ENCODE data around the gene PNO1.
"Not testable (repeated sequence)": the region's sequence is repeated elsewhere in the genome, so short reads cannot be mapped to it uniquely, and the experiment has no call there.

Gene PNO1

DNA sequence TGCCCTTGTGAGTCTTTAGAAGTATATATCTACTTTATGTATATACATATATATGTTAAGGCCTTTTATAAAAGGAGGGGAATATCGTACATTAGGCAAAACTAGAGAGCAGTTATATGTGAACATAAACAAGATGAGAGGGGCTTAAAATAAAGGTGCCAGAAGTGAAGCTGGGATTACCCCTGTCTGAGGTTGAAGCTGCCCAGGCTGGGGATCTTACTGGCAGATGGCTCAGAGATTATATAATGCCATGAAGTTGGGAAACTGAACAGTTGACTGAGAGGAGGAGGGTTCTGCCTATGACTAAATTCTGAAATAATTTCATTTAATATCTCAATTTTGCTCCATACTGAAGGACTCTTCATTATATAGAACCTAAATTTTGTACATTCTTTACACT is 6.0 kb downstream of the PNO1 start:
- H3K4me3 ChIP-seq (ENCODE audit: low read length), result no peak overlapping the region
- no peak overlapping the region for H3K9ac ChIP-seq (ENCODE audit: low read depth, low read length)
- no peak overlapping the region for H3K27ac ChIP-seq (ENCODE audit: low read length)
- H3K4me1 ChIP-seq (ENCODE audit: insufficient read depth, low read length), result peaks cover 4% of the 10 kb centered on the region; the same call in 1 of the 2 replicates
- no peaks in the 10 kb centered on the region for H3K27me3 ChIP-seq (ENCODE audit: insufficient read depth, low read length)
- peaks cover 84% of the 10 kb centered on the region for H3K36me3 ChIP-seq (ENCODE audit: insufficient read depth, low read depth, low read length)
- H3K9me3 ChIP-seq (ENCODE audit: insufficient read depth, low read depth, low read length), result no peaks in the 10 kb centered on the region

DNA sequence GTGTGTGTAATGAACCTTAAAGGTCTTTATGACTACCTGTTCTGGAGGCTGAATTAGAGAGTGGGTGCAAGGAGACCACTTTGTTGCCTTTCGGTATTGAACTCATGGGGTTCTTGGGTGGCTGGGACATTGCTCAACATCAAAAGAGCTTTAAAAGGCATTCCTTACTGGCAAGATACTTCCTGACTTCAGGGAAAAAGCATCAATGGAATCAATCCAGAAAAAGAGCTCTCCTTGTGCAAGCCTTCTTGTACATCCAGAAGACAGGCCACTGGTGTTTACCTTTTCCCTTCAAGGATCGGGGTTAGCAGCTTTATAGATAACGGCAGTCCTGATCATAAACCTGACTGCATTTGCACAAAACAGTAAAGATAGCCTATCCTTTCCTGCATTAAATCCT is 9.5 kb downstream of the PNO1 start:
- no peaks in the 10 kb centered on the region for H3K4me1 ChIP-seq (ENCODE audit: insufficient read depth, low read length)
- H3K36me3 ChIP-seq (ENCODE audit: insufficient read depth, low read depth, low read length), result peaks cover 84% of the 10 kb centered on the region
- H3K4me3 ChIP-seq (ENCODE audit: low read length), result no peak overlapping the region
- no peak overlapping the region for H3K9ac ChIP-seq (ENCODE audit: low read depth, low read length)
- no peaks in the 10 kb centered on the region for H3K9me3 ChIP-seq (ENCODE audit: insufficient read depth, low read depth, low read length)
- H3K27me3 ChIP-seq (ENCODE audit: insufficient read depth, low read length), result no peaks in the 10 kb centered on the region
- no peak overlapping the region for H3K27ac ChIP-seq (ENCODE audit: low read length)

GRCh38 chr2:68169308-68169707 is 11.6 kb downstream of the PNO1 start:
- no peak overlapping the region for H3K9ac ChIP-seq (ENCODE audit: low read depth, low read length)
- H3K27ac ChIP-seq (ENCODE audit: low read length), result no peak overlapping the region

DNA sequence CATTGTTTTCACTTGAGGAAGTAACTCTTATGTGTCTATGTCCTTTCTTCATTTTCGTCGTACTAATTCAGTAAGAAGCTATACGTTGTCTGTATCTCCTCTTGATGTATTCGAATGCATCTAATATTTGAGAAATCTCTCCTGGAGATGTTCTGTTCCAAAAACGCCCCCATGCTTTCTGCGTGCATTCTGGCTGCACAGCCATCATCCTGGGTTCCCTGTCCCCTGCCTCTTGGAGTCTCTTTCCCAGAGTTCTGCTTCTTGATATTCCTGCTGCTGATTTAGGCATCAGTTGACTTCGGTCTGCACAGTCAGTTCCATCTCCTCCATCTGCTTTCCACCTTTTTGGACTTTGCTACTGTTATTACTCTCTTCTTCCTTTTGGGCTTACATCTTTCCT is 13.5 kb downstream of the PNO1 start:
- H3K4me3 ChIP-seq (ENCODE audit: low read length), result no peak overlapping the region
- no peak overlapping the region for H3K27ac ChIP-seq (ENCODE audit: low read length)
- no peaks in the 10 kb centered on the region for H3K27me3 ChIP-seq (ENCODE audit: insufficient read depth, low read length)
- H3K9ac ChIP-seq (ENCODE audit: low read depth, low read length), result no peak overlapping the region
- no peaks in the 10 kb centered on the region for H3K4me1 ChIP-seq (ENCODE audit: insufficient read depth, low read length)
- peaks cover 83% of the 10 kb centered on the region for H3K36me3 ChIP-seq (ENCODE audit: insufficient read depth, low read depth, low read length)
- H3K9me3 ChIP-seq (ENCODE audit: insufficient read depth, low read depth, low read length), result no peaks in the 10 kb centered on the region

More at GRCh38 chr2:68169308-68169707, 11.6 kb downstream of the PNO1 start:
- no peak overlapping the region for H3K4me3 ChIP-seq (ENCODE audit: low read length)
- H3K9me3 ChIP-seq (ENCODE audit: insufficient read depth, low read depth, low read length), result no peaks in the 10 kb centered on the region
- H3K4me1 ChIP-seq (ENCODE audit: insufficient read depth, low read length), result no peaks in the 10 kb centered on the region
- H3K36me3 ChIP-seq (ENCODE audit: insufficient read depth, low read depth, low read length), result peaks cover 83% of the 10 kb centered on the region
- H3K27me3 ChIP-seq (ENCODE audit: insufficient read depth, low read length), result no peaks in the 10 kb centered on the region

DNA sequence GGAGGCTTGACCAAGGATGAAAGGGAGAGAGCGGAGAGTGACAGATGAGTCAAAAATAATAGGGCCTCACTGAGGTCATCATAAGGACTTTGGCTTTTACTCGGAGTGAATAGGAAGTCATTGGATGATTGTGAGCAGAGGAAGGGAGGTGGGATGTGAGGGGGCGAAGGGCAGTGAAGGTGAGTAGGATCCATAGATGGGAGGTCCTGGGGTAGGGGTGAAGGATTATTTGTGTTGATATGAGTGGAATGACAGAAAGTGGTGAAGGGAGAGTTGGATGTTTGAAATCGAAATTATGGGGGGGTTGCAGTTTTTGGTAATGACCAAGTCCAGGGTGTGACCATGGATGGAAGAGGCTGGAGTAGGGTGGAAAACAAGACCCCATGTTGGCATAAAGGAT is 14.0 kb downstream of the PNO1 start:
- Histone ChIP-seq H3K36me3 (ENCODE audit: insufficient read depth, low read depth, low read length) (peaks cover 83% of the 10 kb centered on the region), H3K4me1 (ENCODE audit: insufficient read depth, low read length) (no peaks in the 10 kb centered on the region), H3K27ac (ENCODE audit: low read length) (no peak overlapping the region), H3K4me3 (ENCODE audit: low read length) (no peak overlapping the region), H3K9me3 (ENCODE audit: insufficient read depth, low read depth, low read length) (no peaks in the 10 kb centered on the region), H3K9ac (ENCODE audit: low read depth, low read length) (no peak overlapping the region), H3K27me3 (ENCODE audit: insufficient read depth, low read length) (no peaks in the 10 kb centered on the region)

DNA sequence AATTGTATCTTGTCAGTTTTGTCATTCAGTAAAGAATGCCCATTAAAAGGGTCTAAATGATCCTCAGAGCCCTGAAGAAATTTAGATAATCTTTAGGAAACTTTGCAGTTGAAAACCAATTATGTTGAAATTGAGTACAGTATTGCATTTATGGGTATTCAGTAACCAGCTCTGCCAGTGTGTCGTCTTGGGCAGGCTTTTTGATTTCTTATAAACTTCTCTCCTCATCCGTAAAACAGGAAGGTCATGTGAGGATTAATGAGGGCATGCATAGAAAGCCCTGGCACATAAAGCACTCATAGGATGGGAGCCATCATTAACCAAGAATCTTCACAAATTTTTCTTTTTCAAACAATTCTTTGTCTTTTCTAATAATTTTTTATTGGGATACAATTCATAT is 14.8 kb downstream of the PNO1 start:
- Histone ChIP-seq H3K36me3 (ENCODE audit: insufficient read depth, low read depth, low read length) (peaks cover 81% of the 10 kb centered on the region), H3K9me3 (ENCODE audit: insufficient read depth, low read depth, low read length) (no peaks in the 10 kb centered on the region), H3K4me1 (ENCODE audit: insufficient read depth, low read length) (no peaks in the 10 kb centered on the region), H3K4me3 (ENCODE audit: low read length) (no peak overlapping the region), H3K27me3 (ENCODE audit: insufficient read depth, low read length) (no peaks in the 10 kb centered on the region), H3K9ac (ENCODE audit: low read depth, low read length) (no peak overlapping the region), H3K27ac (ENCODE audit: low read length) (no peak overlapping the region)

DNA sequence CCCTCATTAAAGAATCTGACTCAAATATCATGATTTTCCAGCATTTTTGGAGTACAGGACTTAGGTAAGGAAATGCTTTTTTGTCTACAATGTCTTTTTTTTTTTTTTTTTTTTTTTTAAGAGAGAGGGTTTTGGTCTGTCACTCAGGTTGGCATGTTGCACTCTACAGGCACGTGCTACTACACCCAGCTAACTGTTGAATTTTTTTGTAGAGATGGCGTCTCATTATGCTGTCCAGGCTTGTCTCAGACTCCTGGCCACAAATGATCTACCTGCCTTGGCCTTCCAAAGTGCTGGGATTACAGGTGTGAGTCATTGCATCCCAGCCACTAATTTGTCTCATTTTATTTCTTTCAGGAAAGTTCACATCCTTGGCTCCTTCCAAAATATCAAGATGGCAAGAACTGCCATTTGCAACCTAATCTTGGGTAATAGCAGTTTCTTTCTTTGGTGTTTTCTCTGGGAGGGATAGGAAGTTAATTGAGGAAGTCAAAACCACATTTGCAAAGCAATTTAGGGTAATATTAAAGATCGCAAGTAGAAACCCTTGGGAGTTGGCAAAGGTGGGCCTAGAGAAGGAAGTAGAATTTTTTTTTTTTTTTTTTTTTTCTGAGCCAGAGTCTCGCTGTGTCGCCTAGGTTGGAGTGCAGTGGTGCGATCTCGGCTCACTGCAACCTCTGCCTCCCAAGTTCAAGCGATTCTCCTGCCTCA is 15.5 kb downstream of the PNO1 start:
- H3K9me3 ChIP-seq (ENCODE audit: insufficient read depth, low read depth, low read length), result no peaks in the 10 kb centered on the region
- H3K27me3 ChIP-seq (ENCODE audit: insufficient read depth, low read length), result no peaks in the 10 kb centered on the region
- H3K36me3 ChIP-seq (ENCODE audit: insufficient read depth, low read depth, low read length), result peaks cover 81% of the 10 kb centered on the region
- no peaks in the 10 kb centered on the region for H3K4me1 ChIP-seq (ENCODE audit: insufficient read depth, low read length)
- H3K27ac ChIP-seq (ENCODE audit: low read length), result no peak overlapping the region
- H3K9ac ChIP-seq (ENCODE audit: low read depth, low read length), result no peak overlapping the region
- no peak overlapping the region for H3K4me3 ChIP-seq (ENCODE audit: low read length)

GRCh38 chr2:68175210-68175609 is 17.5 kb downstream of the PNO1 start:
- not testable (repeated sequence) for H3K4me1 ChIP-seq (ENCODE audit: insufficient read depth, low read length); H3K9ac ChIP-seq (ENCODE audit: low read depth, low read length); H3K4me3 ChIP-seq (ENCODE audit: low read length); H3K9me3 ChIP-seq (ENCODE audit: insufficient read depth, low read depth, low read length); H3K27ac ChIP-seq (ENCODE audit: low read length); H3K27me3 ChIP-seq (ENCODE audit: insufficient read depth, low read length)
- H3K36me3 ChIP-seq (ENCODE audit: insufficient read depth, low read depth, low read length), result peaks cover 82% of the 10 kb centered on the region

GRCh38 chr2:68176657-68177056 is 19.0 kb downstream of the PNO1 start:
- Histone ChIP-seq H3K4me1 (ENCODE audit: insufficient read depth, low read length) (no peaks in the 10 kb centered on the region), H3K36me3 (ENCODE audit: insufficient read depth, low read depth, low read length) (peaks cover 82% of the 10 kb centered on the region), H3K9ac (ENCODE audit: low read depth, low read length) (no peak overlapping the region), H3K4me3 (ENCODE audit: low read length) (no peak overlapping the region), H3K27me3 (ENCODE audit: insufficient read depth, low read length) (no peaks in the 10 kb centered on the region), H3K9me3 (ENCODE audit: insufficient read depth, low read depth, low read length) (no peaks in the 10 kb centered on the region), H3K27ac (ENCODE audit: low read length) (no peak overlapping the region)

DNA sequence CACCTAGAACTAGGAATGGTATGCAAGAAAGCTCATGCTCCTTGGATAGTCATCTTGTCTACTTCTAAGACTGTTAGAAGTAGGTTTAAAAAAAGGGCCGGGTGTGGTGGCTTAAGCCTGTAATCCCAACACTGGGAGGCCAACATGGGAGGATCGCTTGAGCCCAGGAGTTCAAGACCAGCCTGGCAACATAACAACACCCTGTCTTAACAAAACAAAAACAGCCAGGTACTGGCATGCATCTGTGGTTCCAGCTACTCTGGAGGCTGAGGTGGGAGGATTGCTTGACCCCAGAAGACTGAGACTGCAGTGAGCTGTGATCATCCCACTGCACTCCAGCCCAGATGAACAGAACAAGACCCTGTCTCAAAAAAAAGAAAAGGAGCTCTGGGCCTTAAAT is 19.9 kb downstream of the PNO1 start:
- Histone ChIP-seq H3K4me1 (ENCODE audit: insufficient read depth, low read length) (no peaks in the 10 kb centered on the region), H3K4me3 (ENCODE audit: low read length) (no peak overlapping the region), H3K9me3 (ENCODE audit: insufficient read depth, low read depth, low read length) (no peaks in the 10 kb centered on the region), H3K9ac (ENCODE audit: low read depth, low read length) (no peak overlapping the region), H3K36me3 (ENCODE audit: insufficient read depth, low read depth, low read length) (peaks cover 77% of the 10 kb centered on the region), H3K27ac (ENCODE audit: low read length) (no peak overlapping the region), H3K27me3 (ENCODE audit: insufficient read depth, low read length) (no peaks in the 10 kb centered on the region)

DNA sequence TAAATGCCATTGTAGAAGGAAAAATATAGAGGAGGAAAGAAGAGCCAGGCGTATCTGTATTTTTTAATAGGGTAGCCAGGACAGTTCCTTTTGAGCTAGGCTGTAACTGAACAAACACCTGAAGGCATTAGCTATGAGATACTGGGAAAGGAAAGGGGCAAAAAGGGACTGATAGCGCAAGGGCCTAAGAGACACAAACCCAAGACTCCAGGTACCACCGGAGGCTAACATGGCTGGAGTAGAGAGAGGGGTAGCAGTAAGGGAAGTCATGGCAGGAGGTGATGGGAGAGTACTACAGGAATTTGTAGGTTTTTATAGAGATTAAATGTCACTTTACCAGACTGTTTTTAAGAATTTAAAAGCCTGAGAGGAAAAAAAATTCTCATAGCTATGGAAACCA is 20.7 kb downstream of the PNO1 start:
- Histone ChIP-seq H3K4me1 (ENCODE audit: insufficient read depth, low read length) (no peaks in the 10 kb centered on the region), H3K27ac (ENCODE audit: low read length) (no peak overlapping the region), H3K27me3 (ENCODE audit: insufficient read depth, low read length) (no peaks in the 10 kb centered on the region), H3K36me3 (ENCODE audit: insufficient read depth, low read depth, low read length) (peaks cover 75% of the 10 kb centered on the region), H3K9ac (ENCODE audit: low read depth, low read length) (no peak overlapping the region), H3K4me3 (ENCODE audit: low read length) (no peak overlapping the region), H3K9me3 (ENCODE audit: insufficient read depth, low read depth, low read length) (no peaks in the 10 kb centered on the region)

- H3K27me3 ChIP-seq (ENCODE audit: insufficient read depth, low read length), result no peaks in the 10 kb centered on the region
- H3K27ac ChIP-seq (ENCODE audit: low read length), result no peak overlapping the region
- peaks cover 75% of the 10 kb centered on the region for H3K36me3 ChIP-seq (ENCODE audit: insufficient read depth, low read depth, low read length)
- H3K4me1 ChIP-seq (ENCODE audit: insufficient read depth, low read length), result no peaks in the 10 kb centered on the region
- H3K9ac ChIP-seq (ENCODE audit: low read depth, low read length), result no peak overlapping the region
- H3K4me3 ChIP-seq (ENCODE audit: low read length), result no peak overlapping the region
- H3K9me3 ChIP-seq (ENCODE audit: insufficient read depth, low read depth, low read length), result no peaks in the 10 kb centered on the region
These were observed 21.4 kb downstream of the PNO1 start for GRCh38 chr2:68178954-68179627.
